Mesodermal cell (in vitro differentiated cells): ENCODE data around the gene RNF212.

ENCODE experiments used
- H3K27ac ChIP-seq: 2 replicates; pipeline ENCODE4 v1.7.0; 2013; ENCODE audit warnings: mild to moderate bottlenecking, low read depth, low read length, moderate library complexity; ENCODE audit not compliant: severe bottlenecking
- H3K36me3 ChIP-seq: 2 replicates; pipeline ENCODE4 v1.7.1; 2013; ENCODE audit warnings: mild to moderate bottlenecking, low read length, moderate library complexity; ENCODE audit not compliant: control insufficient read depth, insufficient read depth
- H3K4me1 ChIP-seq: one replicate; pipeline ENCODE4 v1.7.1; 2013; ENCODE audit warnings: mild to moderate bottlenecking, low read length; ENCODE audit not compliant: insufficient read depth, control insufficient read depth, poor library complexity, severe bottlenecking
- H3K4me3 ChIP-seq: 2 replicates; pipeline ENCODE4 v1.7.0; 2013; ENCODE audit warnings: low read length, control low read depth, mild to moderate bottlenecking; ENCODE audit not compliant: insufficient read depth, poor library complexity, severe bottlenecking; ENCODE audit errors: extremely low read depth
- H3K9me3 ChIP-seq: 2 replicates; pipeline ENCODE4 v1.7.1; 2013; ENCODE audit warnings: mild to moderate bottlenecking, low read length, moderate library complexity; ENCODE audit not compliant: control insufficient read depth
- WGBS, 2 experiments: methylation state at CpG; one replicate each; pipeline ENCODE4 v1.1.5; 2013; ENCODE audit warnings: missing lambda C conversion rate in 2 of 2; ENCODE audit not compliant: insufficient coverage in 2 of 2; 5-methylcytosine and 5-hydroxymethylcytosine counted together

The RNF212 gene

DNA sequence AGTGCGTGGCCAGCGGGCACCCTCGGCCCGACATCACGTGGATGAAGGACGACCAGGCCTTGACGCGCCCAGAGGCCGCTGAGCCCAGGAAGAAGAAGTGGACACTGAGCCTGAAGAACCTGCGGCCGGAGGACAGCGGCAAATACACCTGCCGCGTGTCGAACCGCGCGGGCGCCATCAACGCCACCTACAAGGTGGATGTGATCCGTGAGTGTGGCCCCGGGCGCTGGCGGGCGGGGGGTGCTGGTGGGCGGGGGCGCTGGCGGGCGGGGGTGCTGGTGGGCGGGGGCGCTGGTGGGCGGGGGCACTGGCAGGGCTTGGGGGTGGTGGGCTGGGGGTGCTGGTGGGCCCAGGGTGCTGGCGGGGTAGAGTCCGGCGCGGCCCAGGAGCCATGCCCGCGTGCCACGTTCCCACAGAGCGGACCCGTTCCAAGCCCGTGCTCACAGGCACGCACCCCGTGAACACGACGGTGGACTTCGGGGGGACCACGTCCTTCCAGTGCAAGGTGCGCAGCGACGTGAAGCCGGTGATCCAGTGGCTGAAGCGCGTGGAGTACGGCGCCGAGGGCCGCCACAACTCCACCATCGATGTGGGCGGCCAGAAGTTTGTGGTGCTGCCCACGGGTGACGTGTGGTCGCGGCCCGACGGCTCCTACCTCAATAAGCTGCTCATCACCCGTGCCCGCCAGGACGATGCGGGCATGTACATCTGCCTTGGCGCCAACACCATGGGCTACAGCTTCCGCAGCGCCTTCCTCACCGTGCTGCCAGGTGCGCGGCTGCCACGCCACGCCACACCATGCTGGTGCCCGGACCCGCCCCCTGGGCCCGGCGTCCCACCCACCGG is 89.2 kb downstream of the RNF212 start:
- peaks cover 16% of the 10 kb centered on the region for H3K36me3 ChIP-seq
- H3K4me1 ChIP-seq, result peaks cover 10% of the 10 kb centered on the region
- no peak overlapping the region for H3K4me3 ChIP-seq
- H3K27ac ChIP-seq, result no peak overlapping the region
- 96% methylated on average over 57 to 61 of the region's 83 CpGs for WGBS, 2 experiments
- H3K9me3 ChIP-seq, result no peaks in the 10 kb centered on the region

- no peaks in the 10 kb centered on the region for H3K9me3 ChIP-seq
- H3K36me3 ChIP-seq, result peaks cover 16% of the 10 kb centered on the region
- no peak overlapping the region for H3K4me3 ChIP-seq
- peaks cover 17% of the 10 kb centered on the region for H3K4me1 ChIP-seq
- no peak overlapping the region for H3K27ac ChIP-seq
- WGBS, 2 experiments, result 87 to 90% methylated on average over 11 to 14 of the region's 20 CpGs
These were observed 90.2 kb downstream of the RNF212 start for GRCh38 chr4:1023075-1023640.

DNA sequence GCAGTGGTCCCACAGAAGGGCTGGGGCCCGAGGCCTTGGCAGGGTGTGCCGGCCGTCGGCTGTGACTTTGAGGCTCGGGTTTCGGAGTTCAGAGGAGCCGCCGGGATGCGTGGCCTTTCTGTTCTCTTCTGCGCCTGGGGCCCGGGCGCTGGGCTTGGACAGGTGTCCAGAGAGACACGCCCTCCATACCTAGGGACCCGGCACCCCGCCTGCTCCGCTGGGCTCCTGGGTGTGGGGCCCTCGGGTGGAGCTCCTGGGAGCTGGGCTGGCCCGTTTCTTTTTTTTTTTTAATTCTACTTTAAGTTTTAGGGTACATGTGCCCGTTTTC is 90.7 kb downstream of the RNF212 start:
- H3K4me1 ChIP-seq, result peaks cover 21% of the 10 kb centered on the region
- WGBS, 2 experiments, result 84 to 85% methylated on average over 18 of the region's 19 CpGs

DNA sequence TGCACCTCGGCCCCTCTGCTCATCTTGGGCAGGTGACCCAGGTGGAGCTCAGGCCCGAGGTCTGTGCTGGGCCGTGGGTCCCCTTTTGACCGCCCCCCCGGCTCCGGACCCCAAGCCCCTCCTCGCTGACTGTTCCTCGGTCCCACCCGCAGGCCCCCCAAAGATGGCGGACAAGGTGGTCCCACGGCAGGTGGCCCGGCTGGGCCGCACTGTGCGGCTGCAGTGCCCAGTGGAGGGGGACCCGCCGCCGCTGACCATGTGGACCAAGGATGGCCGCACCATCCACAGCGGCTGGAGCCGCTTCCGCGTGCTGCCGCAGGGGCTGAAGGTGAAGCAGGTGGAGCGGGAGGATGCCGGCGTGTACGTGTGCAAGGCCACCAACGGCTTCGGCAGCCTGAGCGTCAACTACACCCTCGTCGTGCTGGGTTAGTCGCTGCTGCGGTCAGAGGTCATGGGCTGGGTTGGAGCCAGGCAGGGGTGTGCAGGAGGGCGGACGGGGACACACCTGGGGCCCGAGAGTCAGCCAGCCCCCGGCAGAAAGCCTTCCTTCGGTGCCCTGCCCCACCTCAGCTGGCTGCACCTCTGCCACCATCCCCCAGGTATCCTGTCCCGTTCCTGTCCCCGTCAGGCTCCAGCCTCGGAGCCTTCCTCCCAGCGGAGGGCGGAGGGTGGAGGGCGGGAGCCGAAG is 91.2 kb downstream of the RNF212 start:
- WGBS, 2 experiments, result 91 to 93% methylated on average over 36 to 46 of the region's 46 CpGs
- Histone ChIP-seq H3K27ac (no peak overlapping the region), H3K36me3 (peaks cover 16% of the 10 kb centered on the region), H3K9me3 (no peaks in the 10 kb centered on the region), H3K4me3 (no peak overlapping the region), H3K4me1 (peaks cover 23% of the 10 kb centered on the region)

More for the DNA sequence above, 90.7 kb downstream of the RNF212 start:
- no peaks in the 10 kb centered on the region for H3K9me3 ChIP-seq
- peaks cover 16% of the 10 kb centered on the region for H3K36me3 ChIP-seq
- no peak overlapping the region for H3K4me3 ChIP-seq
- H3K27ac ChIP-seq, result no peak overlapping the region
